Spinal cord (tissue), 10 donors: ENCODE measurements around the gene KRT15. TPM values are rescaled to one million over a fixed set of nuclear protein-coding genes. Genes with fewer than 3 reads are reported as not detected.

Source experiments
- DNase-seq, 6 donors: peaks; one replicate each; pipeline versions ENCODE4 v3.0.0 to v3.0.0-alpha.2; 2013 to 2015; ENCODE audit warnings: low spot score in 6 of 6, low read depth in 4 of 6
- H3K27ac ChIP-seq: one replicate; pipeline ENCODE4 v1.5.1; 2013; ENCODE audit warnings: low read depth, low read length, control low read depth
- H3K27me3 ChIP-seq: one replicate; pipeline ENCODE4 v1.6.1; 2013; ENCODE audit warnings: low read length; ENCODE audit not compliant: control insufficient read depth, insufficient read depth
- H3K36me3 ChIP-seq: one replicate; pipeline ENCODE4 v1.6.1; 2013; ENCODE audit warnings: low read length; ENCODE audit not compliant: control insufficient read depth, insufficient read depth
- H3K4me1 ChIP-seq: one replicate; pipeline ENCODE4 v1.6.1; 2013; ENCODE audit warnings: low read length; ENCODE audit not compliant: control insufficient read depth, insufficient read depth
- H3K4me3 ChIP-seq: one replicate; pipeline ENCODE4 v1.5.1; 2013; ENCODE audit warnings: low read depth, low read length, control low read depth
- H3K9me3 ChIP-seq: one replicate; pipeline ENCODE4 v1.6.1; 2013; ENCODE audit warnings: low read length; ENCODE audit not compliant: control insufficient read depth, insufficient read depth
- WGBS: methylation state at CpG from one replicate; pipeline ENCODE4 v1.1.5; 2013; ENCODE audit warnings: missing lambda C conversion rate; ENCODE audit not compliant: insufficient coverage; 5-methylcytosine and 5-hydroxymethylcytosine counted together
- polyA plus RNA-seq, 2 donors: library from polyadenylated mRNA; unstranded; fragments of 120-200 nt; gene quantifications; one replicate each; pipeline ENCODE4 v1.2.1, GENCODE V29; 2013; ENCODE audit not compliant: insufficient read length in 2 of 2
- total RNA-seq, 2 donors: library from RNA; depleted of rRNA in 1 of 2; stranded (reverse); fragments of 120-200 nt in 1 of 2; fragments of >200 nt in 1 of 2; gene quantifications; one replicate each; pipeline versions ENCODE4 v1.2.3 to v1.2.4, GENCODE V29; 2013 to 2014
- donor health status: healthy.

Gene KRT15
- total and polyA plus RNA-seq, 4 donors: 0.18 to 0.29 (median 0.22) TPM; not detected in 1

DNA sequence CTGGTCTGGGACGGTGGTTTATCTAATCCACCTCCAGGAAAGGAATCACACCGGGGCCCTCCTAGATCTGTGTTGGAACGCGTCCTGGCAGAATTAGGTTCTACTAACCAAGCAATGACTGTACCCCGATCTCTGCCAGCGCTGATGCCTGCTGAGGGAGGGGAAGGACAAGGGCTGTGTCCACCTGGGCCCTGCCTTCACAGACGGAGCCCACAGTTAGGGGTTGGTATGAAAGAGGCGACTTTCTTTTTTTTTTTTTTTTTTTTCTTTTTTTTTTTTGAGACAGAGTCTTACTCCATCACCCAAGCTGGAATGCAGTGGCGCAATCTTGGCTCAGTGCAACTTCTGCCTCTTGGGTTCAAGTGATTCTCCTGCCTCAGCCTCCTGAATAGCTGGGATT lies 19.3 kb upstream of the KRT15 start:
- Histone ChIP-seq H3K4me1 (peaks cover 4% of the 10 kb centered on the region), H3K9me3 (no peaks in the 10 kb centered on the region), H3K36me3 (no peaks in the 10 kb centered on the region), H3K27ac (no peak overlapping the region), H3K4me3 (no peak overlapping the region), H3K27me3 (no peaks in the 10 kb centered on the region)
- 93% methylated on average over 3 of the region's 9 CpGs for WGBS
- DNase-seq: no peak

DNA sequence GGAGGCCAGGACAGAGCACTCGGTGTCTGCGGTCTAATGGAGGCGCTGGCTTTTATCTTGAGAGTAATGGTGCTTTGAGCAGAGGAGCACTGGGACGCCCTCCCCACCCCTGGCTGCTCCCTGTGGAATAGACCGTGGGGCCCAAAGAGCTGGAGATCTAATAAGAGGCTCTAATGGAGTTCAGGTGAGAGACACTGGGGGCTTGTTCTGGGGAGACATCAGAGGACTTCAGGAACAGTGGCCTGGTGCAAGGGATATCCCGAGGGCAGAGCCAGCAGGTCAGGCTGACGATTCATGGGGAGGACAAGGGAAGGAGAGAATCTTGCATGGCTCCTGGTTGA lies 18.9 kb upstream of the KRT15 start:
- WGBS: 80% methylated on average over 6 of the region's 7 CpGs
- DNase-seq: no peak
- no peaks in the 10 kb centered on the region for H3K27me3 ChIP-seq
- H3K36me3 ChIP-seq: no peaks in the 10 kb centered on the region
- no peak overlapping the region for H3K27ac ChIP-seq
- H3K4me3 ChIP-seq: no peak overlapping the region
- peaks cover 4% of the 10 kb centered on the region for H3K4me1 ChIP-seq
- no peaks in the 10 kb centered on the region for H3K9me3 ChIP-seq

DNA sequence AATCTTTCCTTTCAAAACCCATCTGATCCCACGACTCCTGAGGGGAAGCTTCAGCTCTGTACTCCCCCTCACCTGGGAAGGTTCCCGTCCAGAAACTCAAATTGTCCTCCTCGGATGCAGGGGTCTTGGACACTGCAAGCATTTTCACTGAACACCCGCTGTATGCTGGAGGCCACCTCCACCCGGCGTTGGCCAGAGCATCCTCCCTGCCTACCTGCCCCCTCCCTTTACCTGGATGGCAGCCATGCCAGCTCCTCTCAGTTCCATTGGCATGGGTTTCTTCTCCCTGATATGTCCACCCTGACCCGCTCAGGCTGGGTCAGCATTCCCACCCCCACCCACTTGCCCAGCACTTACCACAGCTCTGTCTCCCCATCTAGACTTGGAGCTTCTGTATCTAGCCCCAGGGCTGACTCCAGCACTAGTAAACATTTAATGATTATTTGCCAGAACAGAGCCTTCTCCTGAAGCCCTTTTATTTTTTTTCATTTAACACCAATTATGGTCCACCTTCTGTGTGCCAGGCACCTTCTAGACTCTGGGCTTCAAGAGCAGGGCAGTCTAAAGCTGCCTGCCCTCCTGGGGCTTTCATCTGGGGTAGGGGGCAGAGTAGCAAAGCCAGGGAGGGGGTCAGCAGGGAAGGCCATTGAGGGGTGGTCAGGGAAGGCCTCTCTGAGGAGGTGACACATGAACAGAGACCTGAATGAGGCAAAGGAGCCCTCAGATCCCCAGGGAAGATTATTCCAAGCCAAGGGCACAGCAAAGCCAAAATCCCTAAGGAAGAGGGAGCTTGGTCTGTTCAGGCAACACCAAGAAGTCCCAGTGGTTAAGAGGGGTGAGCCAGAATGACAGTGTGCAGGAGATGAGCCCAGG lies 18.3 kb upstream of the KRT15 start:
- 89% methylated on average over 7 of the region's 7 CpGs for whole genome bisulfite sequencing
- DNase-seq: no peak
- H3K27ac ChIP-seq: no peak overlapping the region
- no peaks in the 10 kb centered on the region for H3K36me3 ChIP-seq
- no peaks in the 10 kb centered on the region for H3K27me3 ChIP-seq
- H3K4me1 ChIP-seq: peaks cover 4% of the 10 kb centered on the region
- H3K4me3 ChIP-seq: no peak overlapping the region
- no peaks in the 10 kb centered on the region for H3K9me3 ChIP-seq

DNA sequence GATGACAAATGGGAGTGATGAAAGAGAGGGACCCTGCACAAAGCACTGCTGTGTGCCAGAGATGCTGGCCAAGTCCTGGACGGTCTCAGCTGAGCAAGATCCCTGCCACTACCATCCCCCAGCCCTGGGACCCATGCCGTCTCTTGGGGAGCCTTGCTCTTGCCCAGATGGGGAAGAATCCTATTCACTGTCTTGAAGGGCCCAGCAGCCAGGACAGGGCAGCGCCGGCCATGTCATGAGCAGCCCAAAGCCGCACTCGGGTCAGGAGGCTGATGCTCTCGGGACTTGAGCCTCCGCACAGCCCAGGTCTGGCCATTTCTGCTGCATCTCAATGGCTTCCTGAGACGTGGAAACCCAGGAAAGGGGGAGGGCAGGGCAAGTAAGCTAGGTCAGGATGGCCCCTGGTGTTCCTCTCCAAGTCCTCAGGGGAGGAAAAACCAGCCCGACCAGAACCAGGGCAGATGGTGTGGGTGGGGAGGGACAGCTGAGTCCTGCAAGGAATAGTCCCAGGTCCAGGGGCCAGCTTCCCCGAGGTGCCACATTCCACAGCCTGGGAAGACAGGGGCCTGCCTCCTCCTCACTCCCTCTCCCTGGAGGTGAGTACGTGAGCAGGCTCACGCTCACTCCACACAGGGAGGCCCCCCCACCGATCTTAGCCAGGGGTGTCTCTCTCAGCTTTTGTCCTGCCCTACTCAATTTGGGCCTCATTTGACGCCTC lies 17.2 kb upstream of the KRT15 start:
- DNase-seq: no peak
- Histone ChIP-seq H3K27me3 (peaks cover under 1% of the 10 kb centered on the region), H3K9me3 (no peaks in the 10 kb centered on the region), H3K36me3 (no peaks in the 10 kb centered on the region), H3K4me1 (peaks cover 4% of the 10 kb centered on the region), H3K27ac (no peak overlapping the region), H3K4me3 (no peak overlapping the region)
- 63% methylated on average over 15 of the region's 15 CpGs for WGBS

DNA sequence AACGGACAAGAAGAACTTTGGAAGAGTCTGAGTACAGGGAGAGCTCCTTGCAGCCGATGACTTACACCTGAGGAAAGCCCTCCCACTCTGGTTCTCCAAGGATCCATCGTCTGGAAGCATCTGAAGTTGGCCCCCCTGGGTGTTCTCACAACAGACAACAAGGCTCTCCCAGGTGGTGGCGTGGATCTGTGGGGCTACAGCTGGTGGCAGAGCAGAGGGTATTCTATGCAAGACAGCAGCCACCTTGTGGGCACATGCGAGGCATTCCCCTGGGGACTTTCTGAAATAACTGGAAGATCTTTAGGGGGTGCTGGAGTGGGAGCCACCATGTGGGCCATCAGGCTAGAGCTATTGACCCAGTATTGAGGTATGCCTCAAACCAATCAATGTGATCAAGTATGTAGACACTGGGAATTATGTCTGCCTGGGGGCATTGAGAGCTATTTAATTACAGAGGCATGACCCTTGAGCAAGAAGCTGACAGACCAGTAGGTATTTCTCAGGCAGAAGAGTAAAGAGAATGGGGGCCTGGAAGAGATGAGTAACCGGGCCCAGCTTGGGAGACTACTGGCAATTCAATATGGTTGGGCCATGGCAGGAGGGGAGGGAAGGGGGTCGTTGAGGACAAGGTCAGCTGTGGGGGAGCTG lies 16.3 kb upstream of the KRT15 start:
- Histone ChIP-seq H3K36me3 (no peaks in the 10 kb centered on the region), H3K27me3 (peaks cover 5% of the 10 kb centered on the region), H3K9me3 (no peaks in the 10 kb centered on the region), H3K27ac (no peak overlapping the region), H3K4me3 (no peak overlapping the region), H3K4me1 (no peaks in the 10 kb centered on the region)
- DNase-seq: no peak
- 73% methylated on average over 6 of the region's 7 CpGs for WGBS

DNA sequence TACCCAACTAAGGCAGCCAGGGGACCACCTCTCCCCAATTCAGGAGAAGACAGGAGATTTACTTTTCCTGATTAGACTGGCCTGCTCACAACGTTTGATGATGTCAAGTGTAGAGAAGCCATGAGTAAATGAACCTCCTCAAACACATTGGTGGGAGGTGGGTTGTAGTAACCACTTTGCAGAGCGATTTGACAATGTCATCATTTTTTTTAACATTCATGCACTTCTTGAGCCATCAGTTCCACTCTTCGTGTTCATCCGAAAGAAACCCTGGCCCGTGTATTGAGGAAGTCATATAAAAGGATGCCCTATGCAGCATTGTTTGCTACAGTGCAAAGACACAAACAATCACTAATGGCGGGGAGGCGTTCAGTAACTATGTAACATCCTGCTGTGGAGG lies 14.9 kb upstream of the KRT15 start:
- no peak for DNase-seq
- no peaks in the 10 kb centered on the region for H3K36me3 ChIP-seq
- WGBS: no CpG with 5 or more reads among the region's 7 CpGs
- peaks cover 16% of the 10 kb centered on the region for H3K27me3 ChIP-seq
- H3K9me3 ChIP-seq: no peaks in the 10 kb centered on the region
- no peaks in the 10 kb centered on the region for H3K4me1 ChIP-seq
- H3K4me3 ChIP-seq: no peak overlapping the region
- H3K27ac ChIP-seq: no peak overlapping the region

DNA sequence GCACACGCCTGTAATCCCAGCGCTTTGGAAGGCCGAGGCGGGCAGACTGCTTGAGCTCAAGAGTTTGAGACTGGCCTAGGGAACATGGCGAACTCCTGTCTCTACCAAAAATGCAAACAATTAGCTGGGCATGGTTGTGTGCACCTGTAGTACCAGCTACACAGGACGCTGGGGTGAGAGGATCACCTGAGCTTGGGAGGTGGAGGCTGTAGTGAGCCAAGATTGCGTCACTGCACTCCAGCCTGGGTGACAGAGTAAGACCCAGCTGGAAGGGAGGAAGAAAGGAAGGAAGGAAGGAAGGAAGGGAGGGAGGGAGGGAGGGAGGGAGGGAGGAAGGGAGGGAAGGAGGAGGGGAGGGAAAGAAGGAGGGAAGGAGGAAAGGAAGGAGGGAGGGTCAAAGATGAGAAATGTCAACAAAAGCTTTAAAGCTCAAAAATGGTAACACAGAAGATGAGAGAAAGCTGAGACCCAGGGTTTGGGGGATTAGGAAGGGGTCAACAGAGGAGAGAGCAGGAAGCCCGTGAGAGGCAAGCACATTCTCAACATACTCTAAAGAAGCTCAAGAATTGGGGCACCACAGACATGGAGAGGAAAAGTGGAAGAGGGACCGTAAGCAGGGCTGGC lies 14.4 kb upstream of the KRT15 start:
- Histone ChIP-seq H3K4me3 (no peak overlapping the region), H3K27me3 (peaks cover 21% of the 10 kb centered on the region), H3K4me1 (peaks cover 4% of the 10 kb centered on the region), H3K9me3 (no peaks in the 10 kb centered on the region), H3K27ac (no peak overlapping the region), H3K36me3 (no peaks in the 10 kb centered on the region)
- DNase-seq: no peak
- 96% methylated on average over 6 of the region's 9 CpGs for WGBS

DNA sequence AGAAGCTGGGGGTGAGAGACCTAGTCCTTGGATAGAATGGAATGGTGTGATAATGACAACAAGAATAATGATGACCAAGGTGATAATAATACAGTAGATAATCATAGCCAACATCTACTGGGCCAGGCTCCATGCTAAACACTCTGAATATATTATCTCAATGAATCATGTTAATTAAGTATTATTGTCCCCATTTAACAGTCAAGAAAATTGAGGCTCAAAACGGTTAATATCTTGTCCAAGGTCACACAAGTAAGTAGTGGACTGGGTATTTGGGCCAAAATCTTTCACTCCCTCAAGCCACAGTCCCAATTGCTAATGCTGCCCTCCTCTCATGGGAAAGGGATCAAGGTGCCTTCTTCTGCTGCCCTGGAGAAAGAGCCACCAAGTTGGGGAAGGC lies 13.3 kb upstream of the KRT15 start:
- Histone ChIP-seq H3K27ac (no peak overlapping the region), H3K4me1 (peaks cover 14% of the 10 kb centered on the region), H3K9me3 (no peaks in the 10 kb centered on the region), H3K27me3 (peaks cover 32% of the 10 kb centered on the region), H3K36me3 (no peaks in the 10 kb centered on the region), H3K4me3 (no peak overlapping the region)
- 100% methylated on average over 1 of the region's 1 CpG for WGBS
- no peak for DNase-seq
